ENCODE data around the gene BAZ1A.

DNA sequence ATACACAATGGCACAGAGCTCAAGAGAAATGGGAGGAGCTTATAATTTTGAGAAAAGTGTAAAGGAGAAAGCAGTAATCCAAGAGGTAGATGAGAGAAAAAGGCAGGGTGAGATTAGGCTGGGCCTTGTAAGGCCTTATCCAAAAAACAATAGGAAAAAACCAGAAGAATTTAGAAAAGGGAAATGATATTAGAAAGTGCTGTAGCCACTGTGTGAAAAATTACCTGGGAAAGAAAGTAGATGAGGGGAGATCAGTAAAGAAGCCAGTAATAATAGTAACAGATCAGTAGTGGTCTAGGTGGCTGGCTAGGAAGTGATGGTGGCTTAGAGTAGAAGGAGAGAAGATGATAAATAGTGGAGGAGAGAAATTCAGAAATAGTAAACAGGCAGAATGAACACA, 94.5 kb downstream of the BAZ1A start:
- no peak for TF ChIP-seq POLR2A (IDR thresholded peaks at IDR 0.05)
- TF ChIP-seq, protein P1, sequence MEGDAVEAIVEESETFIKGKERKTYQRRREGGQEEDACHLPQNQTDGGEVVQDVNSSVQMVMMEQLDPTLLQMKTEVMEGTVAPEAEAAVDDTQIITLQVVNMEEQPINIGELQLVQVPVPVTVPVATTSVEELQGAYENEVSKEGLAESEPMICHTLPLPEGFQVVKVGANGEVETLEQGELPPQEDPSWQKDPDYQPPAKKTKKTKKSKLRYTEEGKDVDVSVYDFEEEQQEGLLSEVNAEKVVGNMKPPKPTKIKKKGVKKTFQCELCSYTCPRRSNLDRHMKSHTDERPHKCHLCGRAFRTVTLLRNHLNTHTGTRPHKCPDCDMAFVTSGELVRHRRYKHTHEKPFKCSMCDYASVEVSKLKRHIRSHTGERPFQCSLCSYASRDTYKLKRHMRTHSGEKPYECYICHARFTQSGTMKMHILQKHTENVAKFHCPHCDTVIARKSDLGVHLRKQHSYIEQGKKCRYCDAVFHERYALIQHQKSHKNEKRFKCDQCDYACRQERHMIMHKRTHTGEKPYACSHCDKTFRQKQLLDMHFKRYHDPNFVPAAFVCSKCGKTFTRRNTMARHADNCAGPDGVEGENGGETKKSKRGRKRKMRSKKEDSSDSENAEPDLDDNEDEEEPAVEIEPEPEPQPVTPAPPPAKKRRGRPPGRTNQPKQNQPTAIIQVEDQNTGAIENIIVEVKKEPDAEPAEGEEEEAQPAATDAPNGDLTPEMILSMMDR (IDR thresholded peaks at IDR 0.05), result no peak
